IMR-90 (cell line): Measurements from ENCODE around the gene PHOX2A. TPM values are rescaled to one million over a fixed set of nuclear protein-coding genes. Genes with fewer than 3 reads are reported as not detected.

Source experiments
- ATAC-seq: fragments of 200-7000 bp; cut with Tn5 transposase; 2 replicates; pipeline ENCODE4 v1.9.1; 2020; ENCODE audit warnings: low read depth, mild to moderate bottlenecking, moderate library complexity
- BruUV-seq: library from RNA; stranded (reverse); fragments of 400-500 nt; replicated peaks from 2 replicates; lab custom pipeline; 2021; lab: Mats Ljungman, UMichigan
- CTCF ChIA-PET: fragments of 300-600 bp; formaldehyde crosslinking; extraction: SDS; loops from one replicate; lab custom pipeline; 2021; ENCODE audit warnings: antibody characterized with exemption; lab: Yijun Ruan, JAX
- POLR2A ChIA-PET: fragments of 300-600 bp; sonication (Branson Sonifier 250); formaldehyde crosslinking; loops from one replicate; lab custom pipeline; 2022; ENCODE audit warnings: antibody characterized with exemption; ENCODE audit not compliant: unreplicated experiment; lab: Charles Lee
- DNase-seq: peaks from one replicate; pipeline ENCODE4 v3.0.0; 2013
- H2AFZ ChIP-seq: replicated peaks from 2 replicates; pipeline ENCODE3; 2013; ENCODE audit warnings: low read length, mild to moderate bottlenecking; ENCODE audit not compliant: poor library complexity
- H2AK5ac ChIP-seq: 2 replicates; pipeline ENCODE4 v1.6.1; 2013; ENCODE audit warnings: low read depth, low read length, inconsistent platforms
- H2AK9ac ChIP-seq: replicated peaks from 2 replicates; pipeline ENCODE3; 2013; ENCODE audit warnings: mild to moderate bottlenecking, low read depth, low read length, moderate library complexity; ENCODE audit not compliant: poor library complexity
- H2BK120ac ChIP-seq: 2 replicates; pipeline ENCODE4 v1.6.1; 2013; ENCODE audit warnings: low read depth, low read length, inconsistent platforms
- H2BK15ac ChIP-seq: 3 replicates; pipeline ENCODE4 v1.6.1; 2013; ENCODE audit warnings: low read depth, low read length, inconsistent platforms
- H2BK20ac ChIP-seq: 2 replicates; pipeline ENCODE4 v1.6.1; 2013; ENCODE audit warnings: low read depth, mild to moderate bottlenecking, inconsistent platforms, low read length, moderate library complexity
- H2BK5ac ChIP-seq: 2 replicates; pipeline ENCODE4 v1.6.1; 2013; ENCODE audit warnings: mild to moderate bottlenecking, low read depth, low read length, inconsistent platforms; ENCODE audit not compliant: poor library complexity, severe bottlenecking
- H3K14ac ChIP-seq: replicated peaks from 2 replicates; pipeline ENCODE4 v1.6.1; 2013; ENCODE audit warnings: low read depth, low read length, inconsistent platforms
- H3K18ac ChIP-seq: 2 replicates; pipeline ENCODE4 v1.6.1; 2013; ENCODE audit warnings: low read depth, low read length, control low read depth
- H3K23ac ChIP-seq: 2 replicates; pipeline ENCODE4 v1.6.1; 2013; ENCODE audit warnings: low read depth, low read length, inconsistent platforms
- H3K27ac ChIP-seq: 2 replicates; pipeline ENCODE4 v1.5.1; 2013; ENCODE audit warnings: mild to moderate bottlenecking, control low read depth, low read length; ENCODE audit not compliant: insufficient read depth
- H3K27me3 ChIP-seq: 2 replicates; pipeline ENCODE4 v1.6.1; 2013; ENCODE audit warnings: low read length; ENCODE audit not compliant: control insufficient read depth, insufficient read depth
- H3K36me3 ChIP-seq: 2 replicates; pipeline ENCODE4 v1.6.1; 2013; ENCODE audit warnings: low read length, mixed read lengths; ENCODE audit not compliant: control insufficient read depth, insufficient read depth
- H3K4ac ChIP-seq: 2 replicates; pipeline ENCODE4 v1.6.1; 2013; ENCODE audit warnings: low read depth, low read length, inconsistent platforms
- H3K4me1 ChIP-seq: 2 replicates; pipeline ENCODE4 v1.6.1; 2013; ENCODE audit warnings: low read length, mixed read lengths; ENCODE audit not compliant: control insufficient read depth, insufficient read depth
- H3K4me2 ChIP-seq: 2 replicates; pipeline ENCODE4 v1.6.1; 2013; ENCODE audit warnings: low read depth, mild to moderate bottlenecking, control low read depth, low read length, moderate library complexity
- H3K4me3 ChIP-seq: 2 replicates; pipeline ENCODE4 v1.5.1; 2013; ENCODE audit warnings: low read depth, mild to moderate bottlenecking, control low read depth, low read length, moderate library complexity; ENCODE audit not compliant: insufficient read depth
- H3K56ac ChIP-seq: 2 replicates; pipeline ENCODE4 v1.6.1; 2013; ENCODE audit warnings: low read length, inconsistent platforms; ENCODE audit not compliant: insufficient read depth; ENCODE audit errors: extremely low read depth
- H3K79me1 ChIP-seq, 2 experiments: 2 replicates each; pipeline ENCODE4 v1.6.1; 2013; ENCODE audit warnings: low read length in 2 of 2, inconsistent platforms in 1 of 2, low read depth in 1 of 2
- H3K9ac ChIP-seq: 2 replicates; pipeline ENCODE4 v1.6.1; 2013; ENCODE audit warnings: low read depth, low read length, control low read depth
- H3K9me1 ChIP-seq: 2 replicates; pipeline ENCODE4 v1.6.1; 2013; ENCODE audit warnings: low read length, inconsistent platforms; ENCODE audit not compliant: insufficient read depth
- H3K9me3 ChIP-seq: 2 replicates; pipeline ENCODE4 v1.6.1; 2013; ENCODE audit warnings: low read length; ENCODE audit not compliant: control insufficient read depth, insufficient read depth
- H4K20me1 ChIP-seq: 2 replicates; pipeline ENCODE4 v1.6.1; 2013; ENCODE audit warnings: low read length, inconsistent platforms; ENCODE audit not compliant: insufficient read depth
- H4K5ac ChIP-seq: 2 replicates; pipeline ENCODE4 v1.6.1; 2013; ENCODE audit warnings: mild to moderate bottlenecking, low read depth, low read length, control low read depth
- H4K8ac ChIP-seq, 2 experiments: 2 replicates each; pipeline ENCODE4 v1.6.1; 2013; ENCODE audit warnings: low read depth in 2 of 2, low read length in 2 of 2, control low read depth in 1 of 2, inconsistent platforms in 1 of 2
- H4K91ac ChIP-seq: 2 replicates; pipeline ENCODE4 v1.6.1; 2013; ENCODE audit warnings: low read depth, low read length, inconsistent platforms; ENCODE audit not compliant: insufficient read depth
- BHLHE40 ChIP-seq: fragments of 150-350 bp; IDR thresholded peaks from 2 replicates; pipeline ENCODE4 v1.6.1; 2016; ENCODE audit warnings: mild to moderate bottlenecking, low read depth, low read length
- CEBPB ChIP-seq: IDR thresholded peaks from 2 replicates; pipeline ENCODE4 v1.6.1; 2012; ENCODE audit warnings: low read depth, low read length, improper control_type of control experiment
- CHD1 ChIP-seq: IDR thresholded peaks from 2 replicates; pipeline ENCODE4 v1.6.1; 2012; ENCODE audit warnings: low read depth, low read length, improper control_type of control experiment
- CTCF ChIP-seq: conservative IDR thresholded peaks from 2 replicates; pipeline ENCODE4 v1.5.1; 2012; ENCODE audit warnings: mild to moderate bottlenecking, low read depth, low read length, improper control_type of control experiment
- ELK1 ChIP-seq: fragments of 150-350 bp; IDR thresholded peaks from 2 replicates; pipeline ENCODE4 v1.6.1; 2016; ENCODE audit warnings: low read depth, mild to moderate bottlenecking, low read length, moderate library complexity, borderline replicate concordance
- FOS ChIP-seq: fragments of 150-350 bp; IDR thresholded peaks from 2 replicates; pipeline ENCODE4 v1.6.1; 2016; ENCODE audit warnings: low read depth, low read length
- MAFK ChIP-seq: IDR thresholded peaks from 2 replicates; pipeline ENCODE4 v1.6.1; 2012; ENCODE audit warnings: low read depth, low read length, improper control_type of control experiment
- MAZ ChIP-seq: IDR thresholded peaks from 2 replicates; pipeline ENCODE4 v1.6.1; 2012; ENCODE audit warnings: low read depth, mild to moderate bottlenecking, low read length, improper control_type of control experiment, moderate library complexity, borderline replicate concordance
- MXI1 ChIP-seq: IDR thresholded peaks from 2 replicates; pipeline ENCODE4 v1.6.1; 2012; ENCODE audit warnings: low read depth, mild to moderate bottlenecking, low read length, moderate library complexity, borderline replicate concordance
- POLR2A ChIP-seq: IDR thresholded peaks from 2 replicates; pipeline ENCODE4 v1.6.1; 2012; ENCODE audit warnings: mild to moderate bottlenecking, low read depth, low read length
- RAD21 ChIP-seq: IDR thresholded peaks from 2 replicates; pipeline ENCODE4 v1.6.1; 2012; ENCODE audit warnings: low read length, improper control_type of control experiment
- RCOR1 ChIP-seq: IDR thresholded peaks from 2 replicates; pipeline ENCODE4 v1.6.1; 2012; ENCODE audit warnings: mild to moderate bottlenecking, low read length, improper control_type of control experiment; ENCODE audit not compliant: insufficient replicate concordance
- RFX5 ChIP-seq: IDR thresholded peaks from 2 replicates; pipeline ENCODE4 v1.8.0; 2012; ENCODE audit warnings: low read depth, mild to moderate bottlenecking, low read length, moderate library complexity
- SMC3 ChIP-seq: fragments of 150-350 bp; IDR thresholded peaks from 2 replicates; pipeline ENCODE4 v1.6.1; 2016; ENCODE audit warnings: low read depth, mild to moderate bottlenecking, antibody characterized with exemption, low read length, moderate library complexity
- USF2 ChIP-seq: fragments of 150-350 bp; IDR thresholded peaks from 2 replicates; pipeline ENCODE4 v1.6.1; 2017; ENCODE audit warnings: mild to moderate bottlenecking, antibody characterized with exemption, low read length, low read depth
- WGBS, 2 experiments: methylation state at CpG; one replicate each; pipeline versions ENCODE4 v1.1.5 to v1.1.7; 2013; ENCODE audit warnings: missing lambda C conversion rate in 2 of 2; ENCODE audit not compliant: insufficient read length in 1 of 2; ENCODE audit errors: extremely low coverage in 2 of 2; 5-methylcytosine and 5-hydroxymethylcytosine counted together
- dilution Hi-C: fragments of 300-500 bp; cut with HindIII; formaldehyde crosslinking; loops from one replicate; pipeline ENCODE4 v1.14.3; 2018; ENCODE audit warnings: low sequenced_read_pairs; ENCODE audit not compliant: unreplicated experiment
- in situ Hi-C: fragments of 300-500 bp; cut with MboI; formaldehyde crosslinking; loops from 3 replicates; pipeline ENCODE4 v1.14.3; 2019; ENCODE audit warnings: low sequenced_read_pairs, inconsistent platforms, mixed read lengths
- intact Hi-C: fragments of 100-400 bp; cut with micrococcal nuclease; formaldehyde crosslinking; loops from 2 replicates; pipeline ENCODE4 v1.10.0; 2022
- polyA plus RNA-seq, 3 experiments: library from polyadenylated mRNA; depleted of rRNA; stranded (reverse); fragments of >200 nt; gene quantifications; 2 replicates each; pipeline ENCODE4 v1.2.3, GENCODE V29; 2012; ENCODE audit warnings: low replicate concordance in 1 of 3
- total RNA-seq: library from RNA; depleted of rRNA; stranded (reverse); fragments of >200 nt; gene quantifications from 2 replicates; pipeline ENCODE4 v1.2.3, GENCODE V29; 2012

The PHOX2A gene
- total and polyA plus RNA-seq, 2 of the 4 experiments (the other 2 are of a cell fraction): not detected

- POLR2A ChIA-PET: no interaction called here
- intact Hi-C loops (no loop called here), in situ Hi-C loops (loop anchor here (5.0 kb wide), 1 partner anchor 210 kb away; no protein-coding TSS in a partner anchor), dilution Hi-C loops (no loop called here)
- Histone ChIP-seq H3K18ac (no peak overlapping the region), H4K5ac (no peak overlapping the region), H3K23ac (no peak overlapping the region), H3K9me1 (no peaks in the 10 kb centered on the region), H4K20me1 (peaks cover 50% of the 10 kb centered on the region), H3K9ac (no peak overlapping the region), H4K91ac (no peak overlapping the region), H3K4ac (no peak overlapping the region), H4K8ac (no peak overlapping the region), H3K27me3 (peaks cover 23% of the 10 kb centered on the region), H3K36me3 (peaks cover 54% of the 10 kb centered on the region), H2AK5ac (no peak overlapping the region), H3K9me3 (no peaks in the 10 kb centered on the region; the same call in 1 of the 2 replicates), H3K14ac (no peak overlapping the region), H2BK120ac (no peak overlapping the region), H2BK20ac (no peak overlapping the region), H2BK15ac (no peak overlapping the region), H2AFZ (peak overlapping the region; percentile 79), H3K27ac (no peak overlapping the region), H3K79me1 (peaks cover 6 to 16% of the 10 kb centered on the region in 2 experiments; a peak in 3 of 4 replicates), H3K4me1 (peaks cover 2% of the 10 kb centered on the region; the same call in 1 of the 2 replicates), H2AK9ac (no peak overlapping the region), H3K4me2 (no peak overlapping the region), H3K56ac (no peak overlapping the region), H2BK5ac (no peak overlapping the region), H3K4me3 (no peak overlapping the region)
- CTCF ChIA-PET: interaction anchor here (0.5 kb wide), 2 partner anchors 116 to 209 kb away, joined by 3 to 4 read pairs; no protein-coding TSS in a partner anchor
- DNase-seq (no peak), ATAC-seq (no peak)
- WGBS, 2 experiments: no CpG with 5 or more reads among the region's 22 CpGs
- no TSS peak for BruUV-seq
- TF ChIP-seq FOS: no peak
- no peak for TF ChIP-seq MAZ
- TF ChIP-seq BHLHE40: no peak
- TF ChIP-seq CHD1: no peak
- TF ChIP-seq RAD21: no peak
- no peak for TF ChIP-seq RFX5
- TF ChIP-seq POLR2A: no peak
- no peak for TF ChIP-seq MAFK
- TF ChIP-seq MXI1: no peak
- no peak for TF ChIP-seq CTCF
- no peak for TF ChIP-seq ELK1
- TF ChIP-seq USF2: no peak
- TF ChIP-seq RCOR1: no peak
- TF ChIP-seq SMC3: no peak
- no peak for TF ChIP-seq CEBPB
Observed at GRCh38 chr11:72237112-72237931, 6.7 kb downstream of the PHOX2A start.
